Stimulated activated CD4-positive, alpha-beta T cell treated with anti-CD3 and anti-CD28 coated beads, Interleukin-2, amount 100 ng/mL, for 24 hours (primary cell): ENCODE results near the gene NCAPD3.

Experiments used
- DNase-seq, 2 donors: peaks; one replicate each; pipeline ENCODE4 v3.0.0-alpha.2; 2020

Gene NCAPD3

GRCh38 chr11:134252346-134253187 lies 28.8 kb upstream of the NCAPD3 start:
- DNase-seq, result peak; percentile 20 to 39

GRCh38 chr11:134250675-134251074 lies 26.9 kb upstream of the NCAPD3 start:
- DNase-seq, result no peak

- no peak for DNase-seq
Observed at GRCh38 chr11:134250246-134250645, 26.5 kb upstream of the NCAPD3 start.

- DNase-seq, result no peak
Observed at GRCh38 chr11:134248910-134249480, 25.2 kb upstream of the NCAPD3 start.

- DNase-seq, result no peak
Observed at GRCh38 chr11:134246678-134247077, 22.9 kb upstream of the NCAPD3 start.

- DNase-seq, result no peak
Observed at GRCh38 chr11:134246100-134246499, 22.3 kb upstream of the NCAPD3 start.

- no peak for DNase-seq
Observed at GRCh38 chr11:134245434-134245833, 21.7 kb upstream of the NCAPD3 start.

GRCh38 chr11:134244593-134244992 lies 20.8 kb upstream of the NCAPD3 start:
- no peak for DNase-seq

- no peak for DNase-seq
Observed at GRCh38 chr11:134243913-134244312, 20.1 kb upstream of the NCAPD3 start.

- no peak for DNase-seq
Observed at GRCh38 chr11:134242376-134242775, 18.6 kb upstream of the NCAPD3 start.

GRCh38 chr11:134240592-134240991 lies 16.8 kb upstream of the NCAPD3 start:
- DNase-seq, result no peak

- DNase-seq, result no peak
Observed at GRCh38 chr11:134238956-134239355, 15.2 kb upstream of the NCAPD3 start.

GRCh38 chr11:134237557-134237922 lies 13.8 kb upstream of the NCAPD3 start:
- DNase-seq, result no peak

- DNase-seq, result no peak
Observed at GRCh38 chr11:134236834-134237556, 13.2 kb upstream of the NCAPD3 start.

- DNase-seq, result no peak
Observed at GRCh38 chr11:134235399-134235798, 11.6 kb upstream of the NCAPD3 start.

- no peak for DNase-seq
Observed at GRCh38 chr11:134233729-134234179, 10.0 kb upstream of the NCAPD3 start.

GRCh38 chr11:134231958-134232659 lies 8.3 kb upstream of the NCAPD3 start:
- DNase-seq, result no peak

GRCh38 chr11:134230339-134230738 lies 6.6 kb upstream of the NCAPD3 start:
- DNase-seq, result no peak

- no peak for DNase-seq
Observed at GRCh38 chr11:134229126-134229790, 5.5 kb upstream of the NCAPD3 start.

- peak in 1 of 2 donors; percentile 20 for DNase-seq
Observed at GRCh38 chr11:134228625-134229024, 4.9 kb upstream of the NCAPD3 start.

GRCh38 chr11:134226806-134227325 lies 3.1 kb upstream of the NCAPD3 start:
- DNase-seq, result no peak
